Measurements from ENCODE around the gene TTLL8.

TTLL8 gene

GRCh38 chr22:49970528-49971231, 87.4 kb downstream of the TTLL8 start:
- peak; percentile 98 for FAIRE-seq
- peak; percentile 95 for DNase-seq (ENCODE audit: insufficient read length, low spot score)

- no peak for DNase-seq (ENCODE audit: insufficient read length, low spot score)
- FAIRE-seq = no peak
Observed at GRCh38 chr22:49969751-49970527, 88.2 kb downstream of the TTLL8 start.

- no peak for FAIRE-seq
- DNase-seq (ENCODE audit: insufficient read length, low spot score) = no peak
Observed at GRCh38 chr22:49968831-49969661, 89.1 kb downstream of the TTLL8 start.

Measured in HTR-8/SVneo (cell line).